Lower leg skin (tissue), 3 donors: ENCODE data around the gene GYG2.

Experiments
- POLR2A ChIP-seq, 2 donors: fragments of 450-650 bp; IDR thresholded peaks; one replicate each; pipeline ENCODE4 v1.6.1; 2016 to 2017; ENCODE audit warnings: antibody characterized with exemption in 2 of 2, mild to moderate bottlenecking in 1 of 2, moderate library complexity in 1 of 2
- TF ChIP-seq, protein P1 (sequence below), 3 donors: fragments of 450-650 bp; IDR thresholded peaks; one replicate each; pipeline ENCODE4 v1.5.1; 2016; ENCODE audit warnings: antibody characterized with exemption in 3 of 3, mild to moderate bottlenecking in 3 of 3, moderate library complexity in 2 of 3

DNA sequence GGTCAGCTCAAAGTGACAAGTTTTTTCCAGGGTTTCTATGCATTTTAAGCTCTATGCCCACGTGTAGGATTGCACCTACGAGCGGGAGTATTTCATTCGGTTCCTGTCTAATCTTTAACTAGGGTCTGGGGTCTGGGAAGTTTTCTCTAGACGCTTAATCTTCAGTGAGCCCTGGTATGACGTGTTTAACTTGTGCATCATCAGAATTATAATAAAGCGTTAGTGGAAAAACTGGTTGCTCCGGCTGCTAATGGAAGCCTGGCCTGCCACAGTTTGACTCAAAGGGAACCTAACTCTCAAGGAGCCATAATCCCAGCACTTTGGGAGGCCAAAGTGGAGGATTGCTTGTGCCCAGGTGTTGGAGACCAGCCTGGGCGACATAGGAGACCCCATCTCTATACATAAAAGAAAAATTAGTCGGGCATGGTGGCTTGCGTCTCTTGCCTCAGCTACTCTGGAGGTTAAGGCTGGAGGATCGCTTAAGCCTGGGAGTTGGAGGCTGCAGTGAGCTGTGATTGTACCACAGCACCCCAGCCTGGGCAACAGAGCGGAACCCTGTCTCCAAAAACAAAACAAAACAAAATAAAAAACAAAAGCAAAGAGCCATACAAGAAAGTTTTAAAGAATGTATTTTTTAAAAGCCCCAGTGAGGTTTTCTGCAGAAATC is 70.2 kb downstream of the GYG2 start:
- TF ChIP-seq, protein P1, sequence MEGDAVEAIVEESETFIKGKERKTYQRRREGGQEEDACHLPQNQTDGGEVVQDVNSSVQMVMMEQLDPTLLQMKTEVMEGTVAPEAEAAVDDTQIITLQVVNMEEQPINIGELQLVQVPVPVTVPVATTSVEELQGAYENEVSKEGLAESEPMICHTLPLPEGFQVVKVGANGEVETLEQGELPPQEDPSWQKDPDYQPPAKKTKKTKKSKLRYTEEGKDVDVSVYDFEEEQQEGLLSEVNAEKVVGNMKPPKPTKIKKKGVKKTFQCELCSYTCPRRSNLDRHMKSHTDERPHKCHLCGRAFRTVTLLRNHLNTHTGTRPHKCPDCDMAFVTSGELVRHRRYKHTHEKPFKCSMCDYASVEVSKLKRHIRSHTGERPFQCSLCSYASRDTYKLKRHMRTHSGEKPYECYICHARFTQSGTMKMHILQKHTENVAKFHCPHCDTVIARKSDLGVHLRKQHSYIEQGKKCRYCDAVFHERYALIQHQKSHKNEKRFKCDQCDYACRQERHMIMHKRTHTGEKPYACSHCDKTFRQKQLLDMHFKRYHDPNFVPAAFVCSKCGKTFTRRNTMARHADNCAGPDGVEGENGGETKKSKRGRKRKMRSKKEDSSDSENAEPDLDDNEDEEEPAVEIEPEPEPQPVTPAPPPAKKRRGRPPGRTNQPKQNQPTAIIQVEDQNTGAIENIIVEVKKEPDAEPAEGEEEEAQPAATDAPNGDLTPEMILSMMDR (IDR thresholded peaks at IDR 0.05) = no peak
- TF ChIP-seq POLR2A (IDR thresholded peaks at IDR 0.05) = no peak
